HCT116 (cell line): Measurements from ENCODE around the gene PCDHB12. TPM values are rescaled to one million over a fixed set of nuclear protein-coding genes. Genes with fewer than 3 reads are reported as not detected.

Experiments
- ATAC-seq: fragments of 200-7000 bp; cut with Tn5 transposase; 2 replicates; pipeline ENCODE4 v1.9.1; 2020; ENCODE audit warnings: mild to moderate bottlenecking, moderate library complexity
- BruUV-seq: library from RNA; stranded (reverse); fragments of 400-500 nt; replicated peaks from 2 replicates; lab custom pipeline; 2021; lab: Mats Ljungman, UMichigan
- CTCF ChIA-PET: fragments of 300-600 bp; sonication (Branson Sonifier 250); formaldehyde crosslinking; loops from one replicate; lab custom pipeline; 2021; ENCODE audit warnings: antibody characterized with exemption; lab: Charles Lee
- POLR2A ChIA-PET: fragments of 300-600, 350-600 bp; sonication (Branson Sonifier 250); formaldehyde crosslinking; loops from one replicate; lab custom pipeline; 2021; ENCODE audit warnings: antibody characterized with exemption; lab: Charles Lee
- RAD21 ChIA-PET, 2 experiments: fragments of 300-600 bp; sonication (Branson Sonifier 250); formaldehyde crosslinking; loops; one replicate each; lab custom pipeline; 2023; ENCODE audit warnings: low total read pairs in 2 of 2; ENCODE audit not compliant: uncharacterized antibody in 2 of 2, unreplicated experiment in 2 of 2, low non-redundant PET in 1 of 2; lab: Charles Lee
- DNase-seq: peaks from one replicate; pipeline ENCODE4 v3.0.0-alpha.2; 2010; ENCODE audit warnings: low read depth, low spot score
- H2AFZ ChIP-seq: fragments of 200-600 bp; shearing (Covaris generic), sonication (generic); 2 replicates; pipeline ENCODE4 v1.6.1; 2017; ENCODE audit warnings: low read depth, mixed run types, mixed read lengths, antibody characterized with exemption, low read length; ENCODE audit not compliant: poor library complexity, severe bottlenecking
- H3K27ac ChIP-seq: 2 replicates; pipeline ENCODE4 v1.5.1; 2012; ENCODE audit warnings: low read depth, low read length
- H3K27me3 ChIP-seq: fragments of 200-600 bp; sonication (generic); 2 replicates; pipeline ENCODE4 v1.6.1; 2016; ENCODE audit warnings: mixed run types, low read length, mixed read lengths; ENCODE audit not compliant: insufficient read depth
- H3K36me3 ChIP-seq, 2 experiments: fragments of 200-500 bp in 1 of 2; fragments of 200-600 bp in 1 of 2; sonication (Bioruptor generic) in 1 of 2; sonication (generic) in 1 of 2; 2 replicates each; pipeline versions ENCODE4 v1.5.1 to v1.6.1; 2014 to 2016; ENCODE audit warnings: low read length in 2 of 2, inconsistent platforms in 1 of 2, mixed read lengths in 1 of 2, mixed run types in 1 of 2; ENCODE audit not compliant: insufficient read depth in 2 of 2, control insufficient read depth in 1 of 2
- H3K4me1 ChIP-seq, 2 experiments: fragments of 200-600 bp in 1 of 2; sonication (generic) in 1 of 2; 2 replicates each; pipeline versions ENCODE4 v1.5.1 to v1.6.1; 2012 to 2017; ENCODE audit warnings: low read length in 2 of 2, inconsistent platforms in 1 of 2, mild to moderate bottlenecking in 1 of 2, mixed read lengths in 1 of 2, mixed run types in 1 of 2, moderate library complexity in 1 of 2; ENCODE audit not compliant: insufficient read depth in 2 of 2, control insufficient read depth in 1 of 2
- H3K4me2 ChIP-seq: fragments of 200-600 bp; sonication (generic); 2 replicates; pipeline ENCODE4 v1.6.1; 2017; ENCODE audit warnings: mixed run types, low read length, mixed read lengths
- H3K4me3 ChIP-seq, 2 experiments: fragments of 200-600 bp in 1 of 2; sonication (generic) in 1 of 2; replicated peaks in 1 of 2; 2 replicates each; pipeline ENCODE4 v1.5.1; 2011 to 2016; ENCODE audit warnings: low read length in 2 of 2, control low read depth in 1 of 2, low read depth in 1 of 2, mild to moderate bottlenecking in 1 of 2, mixed read lengths in 1 of 2, mixed run types in 1 of 2
- H3K79me2 ChIP-seq: fragments of 200-600 bp; sonication (generic); 2 replicates; pipeline ENCODE4 v1.6.1; 2017; ENCODE audit warnings: mild to moderate bottlenecking, mixed run types, low read length, moderate library complexity, mixed read lengths; ENCODE audit not compliant: insufficient read depth
- H3K9ac ChIP-seq: fragments of 200-600 bp; sonication (generic); 2 replicates; pipeline ENCODE4 v1.6.1; 2016; ENCODE audit warnings: low read length, mixed read lengths
- H3K9me2 ChIP-seq: fragments of 200-600 bp; sonication (generic), shearing (Covaris generic); 2 replicates; pipeline ENCODE4 v1.6.1; 2017; ENCODE audit warnings: mixed run types, mild to moderate bottlenecking, moderate library complexity; ENCODE audit not compliant: insufficient read depth
- H3K9me3 ChIP-seq, 2 experiments: fragments of 200-500 bp in 1 of 2; fragments of 200-600 bp in 1 of 2; sonication (Bioruptor generic) in 1 of 2; sonication (generic) in 1 of 2; 2 replicates each; pipeline ENCODE4 v1.6.1; 2014 to 2017; ENCODE audit warnings: low read length in 2 of 2, mixed read lengths in 2 of 2, inconsistent platforms in 1 of 2, low read depth in 1 of 2, mild to moderate bottlenecking in 1 of 2, mixed run types in 1 of 2, moderate library complexity in 1 of 2; ENCODE audit not compliant: control insufficient read depth in 1 of 2, insufficient read depth in 1 of 2
- H4K20me1 ChIP-seq: fragments of 200-600 bp; sonication (generic), shearing (Covaris generic); 2 replicates; pipeline ENCODE4 v1.6.1; 2017; ENCODE audit warnings: mixed run types, mild to moderate bottlenecking, moderate library complexity; ENCODE audit not compliant: insufficient read depth
- ATF3 ChIP-seq: IDR thresholded peaks from 2 replicates; pipeline ENCODE4 v1.6.1; 2012
- ZNF274 ChIP-seq: fragments of 200-500 bp; sonication (Bioruptor generic); IDR thresholded peaks from 2 replicates; pipeline ENCODE4 v1.6.1; 2014; ENCODE audit warnings: mild to moderate bottlenecking, low read depth, low read length, inconsistent platforms
- intact Hi-C: fragments of 100-400 bp; cut with micrococcal nuclease; formaldehyde crosslinking; loops from 2 replicates; pipeline ENCODE4 v1.10.0; 2022
- total RNA-seq: library from RNA; stranded (reverse); gene quantifications from one replicate; pipeline ENCODE4 v1.2.1, GENCODE V29; 2021; ENCODE audit not compliant: unreplicated experiment
- TF ChIP-seq, protein P1 (sequence below), 3 experiments: fragments of 200-600 bp in 1 of 3; sonication (generic) in 1 of 3; IDR thresholded peaks in 2 of 3; conservative IDR thresholded peaks in 1 of 3; 2 replicates each; pipeline ENCODE4 v1.5.1; 2012 to 2017; ENCODE audit warnings: low read depth in 2 of 3, low read length in 2 of 3, antibody characterized with exemption in 1 of 3, borderline replicate concordance in 1 of 3, control low read depth in 1 of 3, mild to moderate bottlenecking in 1 of 3, mixed read lengths in 1 of 3, mixed run types in 1 of 3, moderate library complexity in 1 of 3; ENCODE audit not compliant: insufficient read depth in 1 of 3

PCDHB12 gene
- total RNA-seq, 1 experiment from 2014 or later: not detected

- RAD21 ChIA-PET: no interaction called here
Measured at GRCh38 chr5:141258948-141259347, 50.4 kb downstream of the PCDHB12 start.

GRCh38 chr5:141260458-141261237, 52.1 kb downstream of the PCDHB12 start:
- BruUV-seq: no TSS peak
- intact Hi-C loops: loop anchor here (5.0 kb wide), 1 partner anchor 47 kb away; no protein-coding TSS in a partner anchor
- H3K9ac ChIP-seq: no peak overlapping the region
- POLR2A ChIA-PET: no interaction called here
- CTCF ChIA-PET: no interaction called here
- no peak for ATAC-seq
- H3K36me3 ChIP-seq: no peaks in the 10 kb centered on the region
- TF ChIP-seq, protein P1, sequence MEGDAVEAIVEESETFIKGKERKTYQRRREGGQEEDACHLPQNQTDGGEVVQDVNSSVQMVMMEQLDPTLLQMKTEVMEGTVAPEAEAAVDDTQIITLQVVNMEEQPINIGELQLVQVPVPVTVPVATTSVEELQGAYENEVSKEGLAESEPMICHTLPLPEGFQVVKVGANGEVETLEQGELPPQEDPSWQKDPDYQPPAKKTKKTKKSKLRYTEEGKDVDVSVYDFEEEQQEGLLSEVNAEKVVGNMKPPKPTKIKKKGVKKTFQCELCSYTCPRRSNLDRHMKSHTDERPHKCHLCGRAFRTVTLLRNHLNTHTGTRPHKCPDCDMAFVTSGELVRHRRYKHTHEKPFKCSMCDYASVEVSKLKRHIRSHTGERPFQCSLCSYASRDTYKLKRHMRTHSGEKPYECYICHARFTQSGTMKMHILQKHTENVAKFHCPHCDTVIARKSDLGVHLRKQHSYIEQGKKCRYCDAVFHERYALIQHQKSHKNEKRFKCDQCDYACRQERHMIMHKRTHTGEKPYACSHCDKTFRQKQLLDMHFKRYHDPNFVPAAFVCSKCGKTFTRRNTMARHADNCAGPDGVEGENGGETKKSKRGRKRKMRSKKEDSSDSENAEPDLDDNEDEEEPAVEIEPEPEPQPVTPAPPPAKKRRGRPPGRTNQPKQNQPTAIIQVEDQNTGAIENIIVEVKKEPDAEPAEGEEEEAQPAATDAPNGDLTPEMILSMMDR (IDR thresholded peaks at IDR 0.05 in 2 of 3, conservative IDR thresholded peaks at IDR 0.05 in 1 of 3; ENCODE audit: borderline replicate concordance in 1 of 3, insufficient read depth in 1 of 3, low read depth in 2 of 3, low read length in 2 of 3): no peak
- peak; percentile 97 for TF ChIP-seq ZNF274
- H2AFZ ChIP-seq: no peak overlapping the region
- H3K9me2 ChIP-seq: no peaks in the 10 kb centered on the region
- no peak overlapping the region for H3K4me2 ChIP-seq
- H3K27me3 ChIP-seq: no peaks in the 10 kb centered on the region
- H3K79me2 ChIP-seq: no peaks in the 10 kb centered on the region
- H3K27ac ChIP-seq: no peak overlapping the region
- RAD21 ChIA-PET: no interaction called here
- no peak for DNase-seq
- peaks cover 19 to 22% of the 10 kb centered on the region in 2 experiments; a peak in 2 of 4 replicates for H3K9me3 ChIP-seq
- H3K4me3 ChIP-seq: no peak overlapping the region
- no peaks in the 10 kb centered on the region for H4K20me1 ChIP-seq
- H3K4me1 ChIP-seq: no peaks in the 10 kb centered on the region

More at GRCh38 chr5:141258948-141259347, 50.4 kb downstream of the PCDHB12 start:
- H3K9me3 ChIP-seq: peaks cover 19 to 24% of the 10 kb centered on the region in 2 experiments; a peak in 2 of 4 replicates
- H3K4me3 ChIP-seq: no peak overlapping the region
- H3K36me3 ChIP-seq: no peaks in the 10 kb centered on the region
- no peaks in the 10 kb centered on the region for H3K9me2 ChIP-seq
- no peaks in the 10 kb centered on the region for H3K4me1 ChIP-seq
- BruUV-seq: no TSS peak
- H3K27ac ChIP-seq: no peak overlapping the region
- no peak for DNase-seq
- ChIA-PET CTCF (no interaction called here), POLR2A (no interaction called here)
- H3K4me2 ChIP-seq: no peak overlapping the region
- H3K27me3 ChIP-seq: no peaks in the 10 kb centered on the region
- no peak for ATAC-seq
- no peak overlapping the region for H3K9ac ChIP-seq
- no peaks in the 10 kb centered on the region for H3K79me2 ChIP-seq
- TF ChIP-seq ATF3 (no peak), ZNF274 (peak; percentile 92)
- no peak overlapping the region for H2AFZ ChIP-seq
- H4K20me1 ChIP-seq: no peaks in the 10 kb centered on the region
- intact Hi-C loops: no loop called here
